Naive thymus-derived CD8-positive, alpha-beta T cell (primary cell): Measurements from ENCODE around the gene CASP2. TPM values are rescaled to one million over a fixed set of nuclear protein-coding genes. Genes with fewer than 3 reads are reported as not detected.

Source experiments
- polyA plus RNA-seq, 3 donors: library from polyadenylated mRNA; unstranded; fragments of 300-500 nt; fragmentation: Illumina TruSeq; gene quantifications; one replicate each; pipeline ENCODE4 v1.2.3, GENCODE V29; 2021
- total RNA-seq, 8 experiments: library from RNA in 2 of 8; stranded (reverse) in 2 of 8; gene quantifications; one replicate each; pipeline ENCODE4 v1.2.3 and lab custom pipeline; 2021 to 2026

Gene CASP2
- total and polyA plus RNA-seq, 5 experiments from 2014 or later: 12.1 to 68.2 (median 22.0) TPM

Other genes starting within 250 kb of the CASP2 start
- gene OR6V1, start 236.0 kb upstream of the CASP2 start, total RNA-seq: not detected
- gene OR6V1, start 236.0 kb upstream of the CASP2 start, polyA plus RNA-seq: not detected
- not detected for gene PIP, start 156.3 kb upstream of the CASP2 start, total RNA-seq
- gene PIP, start 156.3 kb upstream of the CASP2 start, polyA plus RNA-seq: not detected
- not detected for gene TAS2R39, start 104.9 kb upstream of the CASP2 start, total RNA-seq
- not detected for gene TAS2R39, start 104.9 kb upstream of the CASP2 start, polyA plus RNA-seq
- not detected for gene TAS2R40, start 66.3 kb upstream of the CASP2 start, total RNA-seq
- not detected for gene TAS2R40, start 66.3 kb upstream of the CASP2 start, polyA plus RNA-seq
- gene GSTK1, start 24.9 kb upstream of the CASP2 start, total RNA-seq: 100 to 1,000 TPM; 278 to 283 TPM
- gene GSTK1, start 24.9 kb upstream of the CASP2 start, polyA plus RNA-seq: 100 to 1,000 TPM; 310 to 355 (median 330) TPM
- gene TMEM139, start 3.4 kb upstream of the CASP2 start, total RNA-seq: 1 to 10 TPM in 1 of 2 experiments, under 1 TPM in 1; 0.29 to 1.2 TPM
- under 1 TPM in 1 of 3 donors, not detected in 2; 0.60 TPM for gene TMEM139, start 3.4 kb upstream of the CASP2 start, polyA plus RNA-seq
- not detected for gene CLCN1, start 27.8 kb downstream of the CASP2 start, total RNA-seq
- gene CLCN1, start 27.8 kb downstream of the CASP2 start, polyA plus RNA-seq: not detected
- gene FAM131B, start 74.4 kb downstream of the CASP2 start, total RNA-seq: 1 to 10 TPM in 1 of 2 experiments, under 1 TPM in 1; 0.78 to 1.2 TPM
- gene FAM131B, start 74.4 kb downstream of the CASP2 start, polyA plus RNA-seq: 1 to 10 TPM in 1 of 3 donors, under 1 TPM in 2; 0.44 to 1.1 (median 0.54) TPM
- 100 to 1,000 TPM; 138 to 151 TPM for gene ZYX, start 93.0 kb downstream of the CASP2 start, total RNA-seq
- 100 to 1,000 TPM in 1 of 3 donors, 10 to 100 TPM in 2; 58.6 to 142 (median 82.6) TPM for gene ZYX, start 93.0 kb downstream of the CASP2 start, polyA plus RNA-seq
- 10 to 100 TPM; 44.8 to 44.9 TPM for gene EPHA1, start 120.5 kb downstream of the CASP2 start, total RNA-seq
- gene EPHA1, start 120.5 kb downstream of the CASP2 start, polyA plus RNA-seq: 10 to 100 TPM; 10.1 to 37.1 (median 16.2) TPM
- gene TAS2R60, start 155.1 kb downstream of the CASP2 start, total RNA-seq: 1 to 10 TPM in 1 of 2 experiments, under 1 TPM in 1; 0.96 to 1.0 TPM
- under 1 TPM in 1 of 3 donors, not detected in 2; 0.23 TPM for gene TAS2R60, start 155.1 kb downstream of the CASP2 start, polyA plus RNA-seq
- under 1 TPM in 1 of 2 experiments, not detected in 1; 0.55 TPM for gene TAS2R41, start 189.5 kb downstream of the CASP2 start, total RNA-seq
- gene TAS2R41, start 189.5 kb downstream of the CASP2 start, polyA plus RNA-seq: not detected